T1000 (cell line): ENCODE measurements around the gene UBAP1.
"Not testable (repeated sequence)": the region's sequence is repeated elsewhere in the genome, so short reads cannot be mapped to it uniquely, and the experiment has no call there.

Source experiments
- DNase-seq: peaks from one replicate; lab custom pipeline; 2025; ENCODE audit warnings: mixed read lengths; lab: John Stamatoyannopoulos, UW

Gene UBAP1

GRCh38 chr9:34179213-34180136 lies 632 bp downstream of the UBAP1 start:
- DNase-seq: no peak

- DNase-seq: no peak
These were observed 7.1 kb downstream of the UBAP1 start for GRCh38 chr9:34185778-34186551.

GRCh38 chr9:34187891-34188240 lies 9.0 kb downstream of the UBAP1 start:
- no peak for DNase-seq

GRCh38 chr9:34190996-34191892 lies 12.4 kb downstream of the UBAP1 start:
- no peak for DNase-seq

GRCh38 chr9:34195143-34195542 lies 16.3 kb downstream of the UBAP1 start:
- no peak for DNase-seq

- DNase-seq: not testable (repeated sequence)
These were observed 18.4 kb downstream of the UBAP1 start for GRCh38 chr9:34197286-34197685.

- DNase-seq: no peak
These were observed 19.2 kb downstream of the UBAP1 start for GRCh38 chr9:34197756-34198711.

- no peak for DNase-seq
These were observed 21.2 kb downstream of the UBAP1 start for GRCh38 chr9:34200092-34200491.

GRCh38 chr9:34203275-34203991 lies 24.6 kb downstream of the UBAP1 start:
- DNase-seq: no peak

GRCh38 chr9:34203992-34204635 lies 25.3 kb downstream of the UBAP1 start:
- DNase-seq: no peak

GRCh38 chr9:34205102-34205501 lies 26.3 kb downstream of the UBAP1 start:
- no peak for DNase-seq

GRCh38 chr9:34206561-34206960 lies 27.7 kb downstream of the UBAP1 start:
- no peak for DNase-seq

GRCh38 chr9:34211395-34211794 lies 32.6 kb downstream of the UBAP1 start:
- DNase-seq: no peak

- not testable (repeated sequence) for DNase-seq
These were observed 35.6 kb downstream of the UBAP1 start for GRCh38 chr9:34214354-34215000.

- DNase-seq: no peak
These were observed 37.5 kb downstream of the UBAP1 start for GRCh38 chr9:34216325-34216724.

GRCh38 chr9:34217015-34217414 lies 38.2 kb downstream of the UBAP1 start:
- not testable (repeated sequence) for DNase-seq

GRCh38 chr9:34218446-34218845 lies 39.6 kb downstream of the UBAP1 start:
- no peak for DNase-seq

GRCh38 chr9:34219421-34219820 lies 40.6 kb downstream of the UBAP1 start:
- no peak for DNase-seq

- DNase-seq: no peak
These were observed 41.4 kb downstream of the UBAP1 start for GRCh38 chr9:34220218-34220617.
